ENCODE results near the gene CPNE1.
A peak's percentile ranks its signal among the peaks of the same experiment; 100 is the strongest.
"Not testable (repeated sequence)": the region's sequence is repeated elsewhere in the genome, so short reads cannot be mapped to it uniquely, and the experiment has no call there.

The CPNE1 gene

GRCh38 chr20:35664466-35665206 is at the start of gene CPNE1, which contains the start of gene RBM12:
Gene CPNE1 (minus strand): TSS chr20:35664900. CDS start chr20:35632923, 31,977 bp downstream.
Gene RBM12 (minus strand): TSS chr20:35664900. CDS start chr20:35655322, 9,578 bp downstream.
- FAIRE-seq: peak; percentile 16

- no peak for FAIRE-seq
These were observed 49.4 kb upstream of the CPNE1 start for GRCh38 chr20:35714127-35714526.

DNA sequence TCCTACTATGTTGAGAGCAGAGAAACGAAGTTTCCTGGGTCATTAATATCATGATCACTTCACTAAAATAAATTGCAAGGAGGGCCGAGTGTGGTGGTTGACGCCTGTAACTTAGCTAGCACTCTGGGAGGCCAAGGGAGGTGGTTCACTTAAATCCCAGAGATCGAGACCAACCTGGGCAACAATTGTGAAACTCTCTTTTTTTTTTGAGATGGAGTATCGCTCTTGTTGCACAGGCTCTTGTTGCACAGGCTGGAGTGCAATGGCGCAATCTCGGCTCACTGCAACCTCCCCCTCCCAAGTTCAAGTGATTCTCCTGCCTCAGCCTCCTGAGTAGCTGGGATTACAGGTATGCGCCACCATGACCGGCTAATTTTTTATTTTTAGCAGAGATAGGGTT is 48.4 kb upstream of the CPNE1 start:
- FAIRE-seq: not testable (repeated sequence)

DNA sequence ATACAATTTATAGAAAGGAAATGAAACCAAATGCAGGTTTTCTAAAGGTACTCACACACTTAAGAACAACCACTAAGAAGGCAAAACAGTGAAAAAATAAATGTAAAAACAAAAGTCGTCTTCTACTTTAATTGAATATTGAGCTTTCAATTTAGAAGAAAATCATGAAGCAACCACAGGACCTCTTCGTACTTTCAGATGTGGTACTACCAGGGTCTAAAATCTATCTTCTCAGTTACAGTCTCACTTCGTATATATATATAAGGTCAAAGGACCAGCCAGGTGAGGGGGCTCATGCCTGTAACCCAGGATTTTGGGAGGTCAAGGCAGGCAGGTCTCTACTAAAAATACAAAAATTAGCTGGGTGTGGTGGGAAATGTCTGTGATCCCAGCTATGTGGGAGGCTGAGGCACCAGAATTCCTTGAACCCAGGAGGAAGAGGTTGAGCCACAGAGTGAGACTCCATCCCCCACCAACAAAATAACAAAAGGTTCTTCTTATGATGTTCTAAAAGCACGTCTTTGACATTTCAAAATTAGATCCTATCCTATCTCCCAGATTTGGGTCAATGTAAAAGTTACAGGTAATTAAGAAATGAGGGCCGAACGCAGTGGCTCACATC is 47.0 kb upstream of the CPNE1 start:
- no peak for FAIRE-seq

DNA sequence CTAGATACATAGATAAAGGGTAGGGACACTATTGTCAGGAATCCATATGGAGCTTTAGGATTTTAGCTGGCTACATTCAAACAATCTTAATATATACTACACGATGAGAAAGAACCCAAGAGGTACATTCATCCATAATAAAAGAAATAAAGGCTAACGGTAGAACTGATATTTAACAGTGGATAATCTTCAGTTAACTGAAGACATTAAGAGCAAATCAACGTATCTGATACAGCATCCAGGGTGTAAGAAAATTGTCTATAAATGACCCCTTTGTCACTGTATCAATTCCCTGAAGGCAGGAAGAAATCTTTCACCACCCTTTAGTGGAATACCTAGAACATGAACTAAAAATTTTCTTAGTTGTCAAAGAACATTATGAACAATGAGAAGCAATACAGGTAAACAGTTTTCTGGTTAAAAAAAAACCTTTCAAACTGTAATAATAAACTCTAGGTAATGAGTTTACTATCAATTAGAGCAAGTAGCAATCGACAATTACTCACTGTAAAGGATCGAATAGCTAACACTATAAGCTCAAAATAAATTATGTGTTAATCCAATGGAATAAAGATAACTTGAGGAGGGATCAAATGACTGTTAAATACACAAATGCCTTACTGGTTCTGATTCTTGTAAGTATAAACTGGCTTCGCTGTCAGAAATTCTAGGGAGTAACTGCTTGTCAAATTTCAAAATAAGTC is 46.3 kb upstream of the CPNE1 start:
- FAIRE-seq: no peak

DNA sequence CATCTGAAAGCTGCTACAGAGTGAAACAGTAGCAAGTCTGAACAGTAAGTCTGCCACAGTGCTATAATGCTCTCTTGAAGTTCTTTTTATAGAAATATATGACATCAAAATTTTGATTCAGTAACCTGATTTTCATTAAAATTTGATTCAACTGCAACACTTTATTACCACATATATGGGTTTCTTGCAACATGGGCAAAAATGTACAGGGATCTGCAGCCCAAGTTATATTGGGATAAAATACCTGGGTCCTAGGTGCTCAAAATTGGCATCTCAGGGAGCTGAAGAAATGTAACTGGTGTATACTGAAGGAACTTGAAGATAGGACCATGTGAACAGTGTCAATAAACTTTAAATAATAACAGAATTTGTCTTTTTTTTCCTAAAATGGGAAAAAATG is 45.3 kb upstream of the CPNE1 start:
- FAIRE-seq: no peak

DNA sequence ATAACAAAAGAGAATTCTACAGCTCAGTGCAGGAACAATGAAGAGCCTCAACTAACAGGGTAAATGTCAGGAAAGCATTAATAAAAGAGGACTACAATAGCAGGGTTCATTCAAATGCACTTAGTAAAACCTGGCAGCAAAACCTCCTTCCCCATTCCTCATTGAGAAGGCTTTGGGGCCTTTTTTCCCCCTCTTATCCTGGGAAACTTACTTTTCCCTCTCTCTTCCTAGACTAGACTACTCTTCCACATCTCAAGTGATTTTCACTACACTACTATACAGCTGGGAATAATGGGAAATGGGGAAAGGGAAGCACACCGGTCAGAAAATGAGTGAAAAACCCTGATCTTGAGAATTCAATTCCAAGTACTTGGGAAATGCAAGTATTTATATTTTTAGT is 44.6 kb upstream of the CPNE1 start:
- FAIRE-seq: no peak

GRCh38 chr20:35708502-35708901 is 43.8 kb upstream of the CPNE1 start:
- no peak for FAIRE-seq

DNA sequence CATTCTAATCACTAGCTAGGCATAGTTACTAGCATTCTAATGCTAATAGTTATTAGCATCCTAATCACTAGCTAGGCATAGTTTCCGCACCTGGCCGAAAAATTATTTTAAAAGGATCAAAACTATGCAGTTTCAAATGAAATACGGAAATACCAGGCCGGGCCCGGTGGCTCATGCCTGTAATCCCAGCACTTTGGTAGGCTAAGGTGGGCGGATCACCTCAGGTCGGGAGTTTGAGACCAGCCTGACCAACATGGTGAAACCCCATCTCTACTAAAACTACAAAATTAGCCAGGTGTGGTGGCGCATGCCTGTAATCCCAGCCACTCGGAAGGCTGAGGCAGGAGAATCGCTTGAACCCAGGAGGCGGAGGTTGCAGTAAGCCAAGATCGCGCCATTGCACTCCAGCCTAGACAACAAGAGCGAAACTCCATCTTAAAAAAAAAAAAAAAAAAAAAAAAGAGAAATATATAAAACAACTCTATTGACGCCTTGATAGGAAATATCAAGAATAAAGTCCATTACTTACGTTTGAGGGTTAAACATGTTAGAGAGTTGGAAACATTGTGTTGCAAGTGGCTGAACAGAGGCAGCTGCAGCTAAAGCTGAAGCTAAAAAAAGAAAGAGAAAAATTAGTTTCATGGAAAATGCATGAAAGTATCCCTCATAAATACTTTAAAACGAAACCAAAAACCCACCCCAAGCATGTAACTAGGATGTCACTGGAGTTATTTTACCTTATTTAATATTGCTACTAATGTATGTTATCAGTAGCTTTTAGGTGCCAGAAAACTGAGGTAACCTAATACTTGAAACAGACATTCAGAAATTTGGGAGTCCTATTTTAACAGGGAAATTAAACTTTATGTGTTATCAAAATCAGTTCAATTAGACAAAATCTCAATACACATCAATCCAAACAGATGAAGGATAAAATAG is 42.2 kb upstream of the CPNE1 start:
- not testable (repeated sequence) for FAIRE-seq

DNA sequence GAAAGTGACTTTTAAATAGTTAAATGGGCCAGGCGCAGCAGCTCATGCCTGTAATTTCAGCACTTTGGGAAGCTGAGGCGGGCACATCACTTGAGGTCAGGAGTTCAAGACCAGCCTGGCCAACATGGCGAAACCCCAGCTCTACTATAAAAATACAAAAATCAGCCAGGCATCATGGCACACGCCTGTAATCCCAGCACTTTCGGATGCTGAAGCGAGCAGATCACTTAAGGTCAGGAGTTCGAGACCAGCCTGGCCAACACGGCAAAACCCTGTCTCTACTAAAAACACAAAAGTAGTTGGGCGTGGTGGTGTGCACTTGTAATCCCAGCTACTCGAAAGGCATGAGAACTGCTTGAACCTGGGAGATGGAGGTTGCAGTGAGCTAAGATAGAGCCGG is 41.2 kb upstream of the CPNE1 start:
- FAIRE-seq: not testable (repeated sequence)

DNA sequence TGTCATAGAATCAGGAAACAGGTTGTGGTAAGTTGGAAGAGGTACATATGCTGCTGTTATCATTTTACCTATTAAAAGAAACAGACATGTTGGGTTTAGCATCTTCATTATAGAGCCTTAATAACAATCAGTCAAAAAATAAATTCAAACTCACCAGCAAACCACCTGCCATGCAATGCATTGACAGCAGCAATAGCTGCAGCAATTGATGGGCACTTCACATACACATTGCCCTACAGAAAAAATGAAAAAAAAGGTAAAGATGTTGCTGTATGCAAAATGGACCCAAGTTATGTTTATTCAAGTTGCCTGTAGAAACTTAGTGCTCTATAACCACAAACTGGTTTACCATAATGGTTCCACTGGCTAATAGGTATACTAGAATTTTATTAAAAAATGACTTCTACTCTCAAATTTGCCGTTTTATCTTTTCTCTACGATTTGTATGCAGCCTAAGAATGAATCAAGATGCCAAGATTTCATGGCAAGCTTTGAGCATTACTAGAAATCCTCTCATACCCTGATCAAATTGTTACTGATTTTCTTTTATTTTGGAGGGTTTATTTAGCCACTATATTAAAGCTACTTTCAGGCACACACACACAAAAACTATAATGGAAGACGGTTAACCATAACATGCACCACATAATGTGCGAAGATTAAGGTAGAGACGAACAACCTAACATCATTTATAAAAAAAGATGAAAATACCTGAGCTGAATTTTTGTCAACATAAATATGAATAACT is 40.0 kb upstream of the CPNE1 start:
- FAIRE-seq: no peak

DNA sequence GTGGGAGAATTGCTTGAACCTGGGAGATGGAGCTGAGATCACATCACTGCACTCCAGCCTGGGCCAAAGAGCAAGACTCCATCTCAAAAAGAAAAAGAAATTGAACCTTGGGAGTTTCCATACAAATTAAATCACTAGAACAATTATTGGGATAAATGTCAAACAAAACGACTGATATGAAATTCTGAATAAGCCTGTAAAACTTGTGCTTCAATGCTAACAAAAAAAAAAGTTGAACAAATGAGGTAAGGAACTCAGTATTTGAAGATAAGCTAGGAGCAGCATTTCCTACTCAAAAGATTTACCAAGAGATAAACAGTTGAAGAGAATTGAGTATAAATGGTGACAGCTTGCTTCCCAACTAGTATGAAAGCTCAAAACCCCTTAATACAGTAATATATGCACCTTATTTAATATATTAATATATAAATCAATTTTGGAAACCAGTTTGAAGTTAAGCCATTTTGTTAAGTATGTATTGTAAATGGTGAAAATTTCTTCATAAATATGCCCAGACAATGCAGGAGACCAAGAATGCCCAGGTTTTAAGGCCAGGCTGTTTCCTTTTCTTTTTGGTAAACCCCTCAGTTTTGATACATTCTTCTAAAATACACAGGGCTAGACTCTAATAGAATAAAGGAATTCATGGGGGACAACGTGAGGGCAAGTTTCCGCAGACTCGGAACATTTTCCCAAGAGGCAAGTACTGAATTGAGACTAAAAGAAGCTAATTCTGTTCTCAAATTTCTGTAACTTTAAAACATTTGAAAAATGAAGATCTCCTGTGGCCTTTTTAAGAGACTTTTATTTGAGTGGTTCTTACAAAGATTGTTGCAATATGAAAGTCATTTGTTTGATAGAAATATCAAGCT is 38.4 kb upstream of the CPNE1 start:
- no peak for FAIRE-seq

DNA sequence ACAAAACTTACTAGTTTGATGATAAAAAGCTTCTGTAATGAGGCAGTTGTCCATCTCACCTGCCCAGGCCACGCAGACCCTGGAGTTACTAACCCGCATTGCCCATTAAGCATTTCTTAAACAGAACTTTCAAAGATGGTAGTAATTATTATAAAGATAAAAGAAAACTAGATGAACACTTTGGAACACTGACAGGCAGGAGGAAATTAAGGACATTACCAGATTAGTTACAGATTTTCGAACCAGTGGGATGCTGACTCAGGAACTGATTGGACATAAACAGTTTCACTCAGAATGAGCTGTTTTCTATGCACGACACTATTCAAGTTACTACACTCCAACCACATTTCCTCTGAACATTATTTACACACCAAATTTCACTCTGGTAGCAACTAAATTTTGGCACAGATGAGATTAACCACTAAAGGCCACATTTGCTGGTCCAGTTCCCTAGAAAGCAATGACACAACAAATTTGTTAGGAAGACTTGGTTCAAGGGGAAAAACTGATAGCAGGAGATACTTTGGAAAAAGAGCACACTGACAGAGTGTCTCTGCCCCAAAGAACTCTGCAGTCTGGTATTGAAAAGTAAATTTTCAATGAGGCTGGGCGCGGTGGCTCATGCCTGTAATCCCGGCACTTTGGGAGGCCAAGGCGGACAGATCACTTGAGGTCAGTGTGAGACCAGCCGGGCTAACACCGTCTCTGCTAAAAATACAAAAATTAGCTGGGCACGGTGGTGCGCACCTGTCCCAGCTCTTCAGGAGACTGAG is 37.5 kb upstream of the CPNE1 start:
- no peak for FAIRE-seq

- FAIRE-seq: no peak
These were observed 36.0 kb upstream of the CPNE1 start for GRCh38 chr20:35700625-35701148.

GRCh38 chr20:35699957-35700624 is 35.4 kb upstream of the CPNE1 start:
- no peak for FAIRE-seq

- FAIRE-seq: no peak
These were observed 34.6 kb upstream of the CPNE1 start, which contains the start of the genes NFS1 and ROMO1 for GRCh38 chr20:35699127-35699956. Gene NFS1 (minus strand): TSS chr20:35699352. CDS start chr20:35699288, 64 bp downstream. Gene ROMO1 (plus strand): TSS chr20:35699405. CDS start chr20:35699633, 228 bp downstream.

DNA sequence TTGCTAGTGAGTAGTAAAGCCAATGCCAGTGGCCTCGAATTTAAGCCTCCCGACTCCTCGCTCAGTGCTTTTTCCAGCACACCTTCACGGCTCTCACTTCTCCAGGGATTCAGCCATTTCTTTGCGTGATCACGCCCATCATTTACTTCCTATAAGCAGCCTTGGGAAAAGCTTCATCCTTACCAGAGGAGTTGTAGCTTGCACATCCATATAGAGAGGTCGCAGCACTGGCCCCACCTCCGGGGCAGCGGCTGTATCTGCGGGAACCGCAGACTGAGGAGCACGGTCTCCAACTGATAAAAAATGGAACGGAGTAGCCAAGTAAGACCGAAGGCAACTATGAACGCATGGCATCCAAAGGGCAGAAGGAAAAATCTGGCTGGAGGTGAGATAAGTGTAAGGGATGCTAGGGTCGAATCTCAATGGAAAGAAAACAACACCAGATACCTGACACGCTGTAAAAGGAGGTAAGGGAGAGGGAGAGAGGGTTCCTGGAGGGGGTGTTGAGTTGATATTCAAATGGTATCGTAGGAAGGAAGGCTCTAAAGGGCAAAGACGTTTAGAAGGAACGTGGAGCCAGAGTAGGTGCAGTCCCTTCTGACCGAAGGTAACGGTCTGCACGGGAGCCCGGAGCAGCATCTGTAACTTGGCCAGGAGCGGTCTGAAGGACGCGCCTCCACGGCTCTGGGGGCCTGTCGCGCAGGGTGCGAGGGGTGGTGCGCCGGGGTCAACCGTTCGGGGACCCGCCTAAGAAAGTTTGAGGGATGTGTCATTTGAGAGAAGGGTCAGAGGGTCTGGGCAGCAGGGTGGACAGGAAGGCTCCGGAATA is 33.8 kb upstream of the CPNE1 start:
- FAIRE-seq: no peak

All from A204.1 (cell line).